ENCODE data around the gene WAS. TPM values are rescaled to one million over a fixed set of nuclear protein-coding genes. Genes with fewer than 3 reads are reported as not detected.
A peak's percentile ranks its signal among the peaks of the same experiment; 100 is the strongest.
"Not testable (repeated sequence)": the region's sequence is repeated elsewhere in the genome, so short reads cannot be mapped to it uniquely, and the experiment has no call there.

The WAS gene
- polyA plus RNA-seq, 2 donors, result 1.7 to 1.8 TPM

DNA sequence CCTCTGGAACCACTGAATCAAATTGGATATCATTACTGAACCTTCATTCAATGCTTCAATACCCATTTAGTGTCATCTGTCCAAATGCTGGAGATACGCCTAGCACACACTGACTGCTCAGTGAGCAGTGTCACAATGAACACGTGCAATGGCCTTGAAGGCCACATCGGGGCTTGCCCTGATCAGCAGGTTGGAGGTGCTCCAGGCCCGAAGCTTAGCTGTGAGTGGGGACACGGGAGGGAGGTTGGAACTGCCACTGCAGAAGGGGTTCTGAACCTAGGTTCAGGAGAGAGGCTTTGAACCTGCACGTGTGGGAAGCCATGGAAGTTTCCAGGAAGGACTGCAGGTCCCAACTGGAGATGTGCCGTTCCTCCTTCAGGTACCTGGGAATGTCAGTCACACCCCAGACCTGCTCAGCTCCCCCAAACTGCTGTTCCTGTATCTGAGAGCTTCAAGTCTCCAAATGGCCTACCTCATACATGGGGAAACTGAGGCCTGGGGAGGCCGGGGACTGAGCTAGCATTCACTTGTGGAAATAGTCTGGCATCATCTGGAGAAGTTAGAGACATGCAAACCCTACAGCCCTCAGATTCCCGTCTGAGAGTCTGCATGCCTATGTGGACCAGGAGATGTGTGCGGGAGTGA lies 1.9 kb upstream of the WAS start:
- Histone ChIP-seq H3K36me3 (ENCODE audit: control insufficient read depth in 2 of 2, insufficient read depth in 2 of 2, low read length in 1 of 2) (no peaks in the 10 kb centered on the region), H3K9me3 (ENCODE audit: control insufficient read depth in 2 of 2, insufficient read depth in 1 of 2, low read depth in 1 of 2, low read length in 1 of 2) (peaks cover 0 to 2% of the 10 kb centered on the region in 2 donors), H3K27me3 (ENCODE audit: control insufficient read depth in 1 of 2, insufficient read depth in 2 of 2, low read length in 2 of 2) (no peaks in the 10 kb centered on the region), H3K27ac (ENCODE audit: low read depth in 2 of 2, low read length in 1 of 2) (no peak overlapping the region), H3K4me3 (ENCODE audit: low read depth in 1 of 2, low read length in 2 of 2) (no peak overlapping the region), H3K4me1 (ENCODE audit: control insufficient read depth in 2 of 2, insufficient read depth in 2 of 2, low read length in 1 of 2) (peaks cover 0 to 2% of the 10 kb centered on the region in 2 donors)
- WGBS, 2 donors, result 72 to 80% methylated on average over 10 of the region's 10 CpGs

DNA sequence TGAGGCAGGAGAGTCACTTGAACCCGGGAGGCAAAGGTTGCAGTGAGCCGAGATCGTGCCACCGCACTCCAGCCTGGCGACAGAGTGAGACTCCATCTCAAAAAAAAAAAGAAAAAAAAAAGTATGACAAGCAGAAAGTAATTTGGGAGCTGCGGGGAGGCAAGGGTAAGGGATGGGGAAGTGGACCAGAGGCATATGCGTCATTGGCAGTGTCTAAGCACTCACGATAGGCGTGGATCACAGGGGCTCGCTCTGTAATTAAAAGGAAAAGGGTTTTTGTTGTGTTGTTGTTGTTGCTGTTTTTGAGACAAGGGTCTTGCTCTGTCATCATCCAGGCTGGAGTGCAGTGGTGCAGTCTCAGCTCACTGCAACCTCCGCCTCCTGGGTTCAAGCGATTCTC lies 804 bp upstream of the WAS start:
- not testable (repeated sequence) for H3K4me3 ChIP-seq (ENCODE audit: low read depth in 1 of 2, low read length in 2 of 2); H3K4me1 ChIP-seq (ENCODE audit: control insufficient read depth in 2 of 2, insufficient read depth in 2 of 2, low read length in 1 of 2); H3K27ac ChIP-seq (ENCODE audit: low read depth in 2 of 2, low read length in 1 of 2); H3K36me3 ChIP-seq (ENCODE audit: control insufficient read depth in 2 of 2, insufficient read depth in 2 of 2, low read length in 1 of 2); H3K9me3 ChIP-seq (ENCODE audit: control insufficient read depth in 2 of 2, insufficient read depth in 1 of 2, low read depth in 1 of 2, low read length in 1 of 2); H3K27me3 ChIP-seq (ENCODE audit: control insufficient read depth in 1 of 2, insufficient read depth in 2 of 2, low read length in 2 of 2)
- WGBS, 2 donors, result 84 to 89% methylated on average over 12 of the region's 12 CpGs

DNA sequence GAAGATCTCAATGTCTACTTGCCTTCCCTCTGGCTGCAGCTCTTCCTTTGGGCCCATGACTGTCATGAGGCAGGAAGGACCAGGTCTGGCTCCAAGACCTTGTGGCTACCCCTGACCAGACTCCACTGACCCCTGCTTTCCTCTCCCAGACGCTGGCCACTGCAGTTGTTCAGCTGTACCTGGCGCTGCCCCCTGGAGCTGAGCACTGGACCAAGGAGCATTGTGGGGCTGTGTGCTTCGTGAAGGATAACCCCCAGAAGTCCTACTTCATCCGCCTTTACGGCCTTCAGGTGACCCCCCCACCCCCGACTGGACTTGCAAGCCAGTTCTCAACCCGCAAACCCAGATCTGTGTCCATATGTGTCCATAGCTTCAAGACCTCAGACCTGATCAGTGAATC lies 535 bp downstream of the WAS start:
- peak overlapping the region in 1 of 2 donors; percentile 40 for H3K4me3 ChIP-seq (ENCODE audit: low read depth in 1 of 2, low read length in 2 of 2)
- 60 to 75% methylated on average over 7 of the region's 7 CpGs for WGBS, 2 donors

DNA sequence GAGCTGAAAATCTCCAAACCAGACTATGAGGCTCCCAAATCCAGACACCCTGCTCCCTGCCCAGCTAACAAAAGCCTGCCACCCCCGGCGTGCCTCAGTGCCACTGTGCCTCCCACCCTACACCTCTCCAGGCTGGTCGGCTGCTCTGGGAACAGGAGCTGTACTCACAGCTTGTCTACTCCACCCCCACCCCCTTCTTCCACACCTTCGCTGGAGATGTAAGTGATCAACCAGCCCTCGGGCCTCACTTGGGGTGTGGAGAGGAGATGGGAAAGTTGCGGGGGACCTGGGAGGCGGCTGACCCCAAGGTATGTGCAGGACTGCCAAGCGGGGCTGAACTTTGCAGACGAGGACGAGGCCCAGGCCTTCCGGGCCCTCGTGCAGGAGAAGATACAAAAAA lies 1.8 kb downstream of the WAS start:
- 76 to 78% methylated on average over 12 of the region's 12 CpGs for whole genome bisulfite sequencing, 2 donors
- Histone ChIP-seq H3K4me3 (ENCODE audit: low read depth in 1 of 2, low read length in 2 of 2) (no peak overlapping the region), H3K27ac (ENCODE audit: low read depth in 2 of 2, low read length in 1 of 2) (no peak overlapping the region), H3K4me1 (ENCODE audit: control insufficient read depth in 2 of 2, insufficient read depth in 2 of 2, low read length in 1 of 2) (no peaks in the 10 kb centered on the region), H3K27me3 (ENCODE audit: control insufficient read depth in 1 of 2, insufficient read depth in 2 of 2, low read length in 2 of 2) (no peaks in the 10 kb centered on the region), H3K9me3 (ENCODE audit: control insufficient read depth in 2 of 2, insufficient read depth in 1 of 2, low read depth in 1 of 2, low read length in 1 of 2) (no peaks in the 10 kb centered on the region), H3K36me3 (ENCODE audit: control insufficient read depth in 2 of 2, insufficient read depth in 2 of 2, low read length in 1 of 2) (no peaks in the 10 kb centered on the region)

More for the DNA sequence above, 535 bp downstream of the WAS start:
- Histone ChIP-seq H3K36me3 (ENCODE audit: control insufficient read depth in 2 of 2, insufficient read depth in 2 of 2, low read length in 1 of 2) (no peaks in the 10 kb centered on the region), H3K27me3 (ENCODE audit: control insufficient read depth in 1 of 2, insufficient read depth in 2 of 2, low read length in 2 of 2) (no peaks in the 10 kb centered on the region), H3K27ac (ENCODE audit: low read depth in 2 of 2, low read length in 1 of 2) (no peak overlapping the region), H3K4me1 (ENCODE audit: control insufficient read depth in 2 of 2, insufficient read depth in 2 of 2, low read length in 1 of 2) (no peaks in the 10 kb centered on the region), H3K9me3 (ENCODE audit: control insufficient read depth in 2 of 2, insufficient read depth in 1 of 2, low read depth in 1 of 2, low read length in 1 of 2) (no peaks in the 10 kb centered on the region)

DNA sequence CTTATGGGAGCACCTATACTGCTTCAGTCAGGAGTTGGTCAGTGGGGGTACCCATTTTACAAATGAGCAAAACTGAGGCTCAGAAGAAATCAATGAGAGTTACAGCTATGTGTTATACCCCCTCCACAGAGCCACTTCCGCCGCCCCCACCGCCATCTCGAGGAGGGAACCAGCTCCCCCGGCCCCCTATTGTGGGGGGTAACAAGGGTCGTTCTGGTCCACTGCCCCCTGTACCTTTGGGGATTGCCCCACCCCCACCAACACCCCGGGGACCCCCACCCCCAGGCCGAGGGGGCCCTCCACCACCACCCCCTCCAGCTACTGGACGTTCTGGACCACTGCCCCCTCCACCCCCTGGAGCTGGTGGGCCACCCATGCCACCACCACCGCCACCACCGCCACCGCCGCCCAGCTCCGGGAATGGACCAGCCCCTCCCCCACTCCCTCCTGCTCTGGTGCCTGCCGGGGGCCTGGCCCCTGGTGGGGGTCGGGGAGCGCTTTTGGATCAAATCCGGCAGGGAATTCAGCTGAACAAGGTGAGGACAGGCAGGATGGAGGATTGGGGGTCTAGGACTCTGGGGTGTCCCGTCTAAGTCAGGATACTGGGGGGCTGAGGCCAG lies 5.0 kb downstream of the WAS start:
- Histone ChIP-seq H3K4me1 (ENCODE audit: control insufficient read depth in 2 of 2, insufficient read depth in 2 of 2, low read length in 1 of 2) (no peaks in the 10 kb centered on the region), H3K27ac (ENCODE audit: low read depth in 2 of 2, low read length in 1 of 2) (no peak overlapping the region), H3K27me3 (ENCODE audit: control insufficient read depth in 1 of 2, insufficient read depth in 2 of 2, low read length in 2 of 2) (no peaks in the 10 kb centered on the region), H3K36me3 (ENCODE audit: control insufficient read depth in 2 of 2, insufficient read depth in 2 of 2, low read length in 1 of 2) (no peaks in the 10 kb centered on the region), H3K9me3 (ENCODE audit: control insufficient read depth in 2 of 2, insufficient read depth in 1 of 2, low read depth in 1 of 2, low read length in 1 of 2) (no peaks in the 10 kb centered on the region), H3K4me3 (ENCODE audit: low read depth in 1 of 2, low read length in 2 of 2) (no peak overlapping the region)
- 49 to 56% methylated on average over 18 to 19 of the region's 19 CpGs for WGBS, 2 donors

DNA sequence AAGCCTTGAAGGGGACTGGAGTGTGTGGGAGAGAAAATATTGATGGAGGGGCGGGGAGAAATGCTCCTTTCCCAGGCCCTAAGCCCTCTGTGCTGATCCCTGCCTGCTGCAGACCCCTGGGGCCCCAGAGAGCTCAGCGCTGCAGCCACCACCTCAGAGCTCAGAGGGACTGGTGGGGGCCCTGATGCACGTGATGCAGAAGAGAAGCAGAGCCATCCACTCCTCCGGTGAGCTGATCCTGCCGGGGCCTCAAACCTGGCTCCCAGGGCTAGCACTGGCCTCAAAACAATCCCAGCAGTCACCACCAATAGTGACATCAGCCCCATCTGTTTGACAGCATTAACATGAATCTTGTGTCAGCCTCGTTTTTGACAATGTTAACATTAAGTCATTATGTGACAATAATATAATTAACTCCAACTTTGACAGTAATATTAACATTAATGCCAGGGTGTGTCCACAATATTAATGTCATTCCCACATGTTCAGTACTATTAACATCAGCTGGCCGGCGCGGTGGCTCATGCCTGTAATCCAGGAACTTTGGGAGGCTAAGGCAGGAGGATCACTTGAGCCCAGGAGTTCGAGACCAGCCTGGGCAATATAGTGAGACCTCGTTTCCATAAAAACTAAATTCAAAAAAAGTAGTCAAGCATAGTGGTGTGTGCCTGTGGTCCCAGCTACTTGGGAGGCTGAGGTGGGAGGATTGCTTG lies 5.8 kb downstream of the WAS start:
- no peak overlapping the region for H3K27ac ChIP-seq (ENCODE audit: low read depth in 2 of 2, low read length in 1 of 2)
- H3K27me3 ChIP-seq (ENCODE audit: control insufficient read depth in 1 of 2, insufficient read depth in 2 of 2, low read length in 2 of 2), result no peaks in the 10 kb centered on the region
- 53 to 55% methylated on average over 11 of the region's 11 CpGs for WGBS, 2 donors
- no peaks in the 10 kb centered on the region for H3K4me1 ChIP-seq (ENCODE audit: control insufficient read depth in 2 of 2, insufficient read depth in 2 of 2, low read length in 1 of 2)
- H3K9me3 ChIP-seq (ENCODE audit: control insufficient read depth in 2 of 2, insufficient read depth in 1 of 2, low read depth in 1 of 2, low read length in 1 of 2), result no peaks in the 10 kb centered on the region
- H3K4me3 ChIP-seq (ENCODE audit: low read depth in 1 of 2, low read length in 2 of 2), result no peak overlapping the region
- H3K36me3 ChIP-seq (ENCODE audit: control insufficient read depth in 2 of 2, insufficient read depth in 2 of 2, low read length in 1 of 2), result no peaks in the 10 kb centered on the region

DNA sequence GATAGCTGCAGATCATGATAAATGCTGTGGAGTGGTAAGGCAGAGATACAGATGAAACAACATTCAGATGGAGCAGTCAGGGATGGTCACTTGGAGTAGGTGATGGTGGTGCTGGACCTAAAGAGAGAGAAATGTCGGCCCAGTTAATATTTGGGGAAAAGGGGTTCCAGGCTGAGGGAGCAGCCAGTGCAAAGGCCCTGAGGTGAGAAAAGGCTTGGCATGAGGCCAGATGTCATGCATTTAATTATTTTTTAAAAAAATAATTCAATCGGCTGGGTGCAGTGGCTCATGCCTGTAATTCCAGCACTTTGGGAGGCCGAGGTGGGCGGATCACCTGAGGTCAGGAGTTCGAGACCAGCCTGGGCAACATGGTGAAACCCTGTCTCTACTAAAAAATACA lies 8.1 kb downstream of the WAS start:
- H3K4me3 ChIP-seq (ENCODE audit: low read depth in 1 of 2, low read length in 2 of 2); H3K27ac ChIP-seq (ENCODE audit: low read depth in 2 of 2, low read length in 1 of 2); H3K9me3 ChIP-seq (ENCODE audit: control insufficient read depth in 2 of 2, insufficient read depth in 1 of 2, low read depth in 1 of 2, low read length in 1 of 2); H3K27me3 ChIP-seq (ENCODE audit: control insufficient read depth in 1 of 2, insufficient read depth in 2 of 2, low read length in 2 of 2); H3K36me3 ChIP-seq (ENCODE audit: control insufficient read depth in 2 of 2, insufficient read depth in 2 of 2, low read length in 1 of 2); H3K4me1 ChIP-seq (ENCODE audit: control insufficient read depth in 2 of 2, insufficient read depth in 2 of 2, low read length in 1 of 2): not testable (repeated sequence)
- 70 to 79% methylated on average over 5 of the region's 5 CpGs for WGBS, 2 donors

DNA sequence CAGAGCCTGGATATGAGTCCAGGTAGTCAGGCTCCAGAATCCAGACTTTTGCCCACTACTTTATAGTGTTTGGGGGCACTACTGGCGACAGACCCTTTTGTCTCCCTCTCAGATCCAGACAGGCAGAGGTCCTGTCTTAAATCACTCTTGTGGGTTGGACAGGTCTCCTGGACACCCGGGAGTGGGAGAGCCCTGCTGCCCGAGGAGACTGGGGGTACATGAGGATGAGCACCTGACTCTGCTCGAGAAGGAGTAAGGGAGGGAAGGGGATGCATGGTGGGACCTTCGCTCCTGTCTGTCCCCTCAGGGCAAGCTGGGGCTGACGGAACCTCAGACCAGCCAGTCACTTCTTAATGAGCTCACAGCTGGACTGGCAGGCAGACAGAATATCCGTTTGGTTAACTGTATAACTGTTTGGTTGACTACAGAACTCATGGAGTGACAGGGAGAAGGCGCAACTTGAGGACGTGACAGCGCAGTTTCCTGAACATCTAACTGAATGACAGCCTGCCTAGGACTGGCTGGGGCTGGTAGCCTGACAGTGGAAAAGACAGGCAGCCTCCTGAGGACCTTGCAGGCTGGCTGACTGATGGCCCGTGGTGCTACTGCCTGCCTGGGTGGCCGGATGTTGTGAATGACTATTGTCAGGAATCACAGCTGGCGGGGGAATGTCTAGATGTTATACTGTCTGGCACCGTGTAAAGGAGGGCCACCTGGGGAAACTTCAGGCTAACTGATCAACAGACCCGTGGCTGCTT lies 11.4 kb downstream of the WAS start:
- Histone ChIP-seq H3K27ac (ENCODE audit: low read depth in 2 of 2, low read length in 1 of 2) (no peak overlapping the region), H3K4me1 (ENCODE audit: control insufficient read depth in 2 of 2, insufficient read depth in 2 of 2, low read length in 1 of 2) (peaks cover 0 to 8% of the 10 kb centered on the region in 2 donors)
- 34 to 54% methylated on average over 15 of the region's 15 CpGs for WGBS, 2 donors

DNA sequence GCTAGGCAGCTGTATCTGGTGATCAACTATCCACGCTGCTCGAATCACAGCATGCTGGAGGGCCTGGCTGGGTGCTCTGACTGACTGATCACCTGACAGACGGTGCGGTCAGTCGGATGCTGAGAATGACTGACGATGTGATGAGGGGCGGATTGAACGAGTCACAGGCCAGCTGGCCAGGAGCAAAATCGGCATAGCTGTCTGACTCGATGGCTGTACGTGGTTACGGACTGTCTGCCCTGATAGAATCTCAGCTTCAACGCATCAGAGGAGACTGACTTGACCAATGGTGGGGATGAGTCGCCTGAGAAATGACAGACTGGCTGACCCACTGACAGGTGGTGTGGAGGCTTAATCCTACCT lies 11.9 kb downstream of the WAS start:
- Histone ChIP-seq H3K9me3 (ENCODE audit: control insufficient read depth in 2 of 2, insufficient read depth in 1 of 2, low read depth in 1 of 2, low read length in 1 of 2) (no peaks in the 10 kb centered on the region), H3K36me3 (ENCODE audit: control insufficient read depth in 2 of 2, insufficient read depth in 2 of 2, low read length in 1 of 2) (peaks cover 0 to 6% of the 10 kb centered on the region in 2 donors), H3K27me3 (ENCODE audit: control insufficient read depth in 1 of 2, insufficient read depth in 2 of 2, low read length in 2 of 2) (no peaks in the 10 kb centered on the region), H3K4me1 (ENCODE audit: control insufficient read depth in 2 of 2, insufficient read depth in 2 of 2, low read length in 1 of 2) (peaks cover 0 to 8% of the 10 kb centered on the region in 2 donors), H3K27ac (ENCODE audit: low read depth in 2 of 2, low read length in 1 of 2) (peak overlapping the region; percentile 91 to 93), H3K4me3 (ENCODE audit: low read depth in 1 of 2, low read length in 2 of 2) (peak overlapping the region in 1 of 2 donors; percentile 60)
- WGBS, 2 donors, result 21 to 49% methylated on average over 14 of the region's 14 CpGs

More for the DNA sequence above, 11.4 kb downstream of the WAS start:
- no peak overlapping the region for H3K4me3 ChIP-seq (ENCODE audit: low read depth in 1 of 2, low read length in 2 of 2)
- H3K36me3 ChIP-seq (ENCODE audit: control insufficient read depth in 2 of 2, insufficient read depth in 2 of 2, low read length in 1 of 2), result peaks cover 0 to 3% of the 10 kb centered on the region in 2 donors
- no peaks in the 10 kb centered on the region for H3K9me3 ChIP-seq (ENCODE audit: control insufficient read depth in 2 of 2, insufficient read depth in 1 of 2, low read depth in 1 of 2, low read length in 1 of 2)
- H3K27me3 ChIP-seq (ENCODE audit: control insufficient read depth in 1 of 2, insufficient read depth in 2 of 2, low read length in 2 of 2), result no peaks in the 10 kb centered on the region
